Amniotic stem cell (primary cell): ENCODE results near the gene RABEP2.
A peak's percentile ranks its signal among the peaks of the same experiment; 100 is the strongest.
"Not testable (repeated sequence)": the region's sequence is repeated elsewhere in the genome, so short reads cannot be mapped to it uniquely, and the experiment has no call there.

ENCODE experiments used
- DNase-seq: peaks from one replicate; lab custom pipeline; 2025; lab: John Stamatoyannopoulos, UW

RABEP2 gene

GRCh38 chr16:28924762-28925385 is at the start of gene RABEP2:
RABEP2 (minus strand) TSS chr16:28925238; CDS start chr16:28925163, 75 bp downstream.
- DNase-seq: peak; percentile 74

GRCh38 chr16:28974437-28975157 is 49.6 kb upstream of the RABEP2 start, which contains the start of gene SPNS1:
SPNS1 (plus strand) TSS chr16:28974778; CDS start chr16:28975152, 374 bp downstream.
- peak; percentile 94 for DNase-seq

- peak; percentile 54 for DNase-seq
These were observed 49.0 kb upstream of the RABEP2 start for GRCh38 chr16:28974007-28974436.

GRCh38 chr16:28969696-28970095 is 44.7 kb upstream of the RABEP2 start:
- not testable (repeated sequence) for DNase-seq

- no peak for DNase-seq
These were observed 42.1 kb upstream of the RABEP2 start for GRCh38 chr16:28967156-28967555.

GRCh38 chr16:28964496-28964895 is 39.5 kb upstream of the RABEP2 start:
- DNase-seq: no peak

GRCh38 chr16:28964072-28964471 is 39.0 kb upstream of the RABEP2 start:
- DNase-seq: no peak

GRCh38 chr16:28958836-28959235 is 33.8 kb upstream of the RABEP2 start:
- no peak for DNase-seq

GRCh38 chr16:28958216-28958615 is 33.2 kb upstream of the RABEP2 start:
- no peak for DNase-seq

GRCh38 chr16:28951410-28951943 is 26.4 kb upstream of the RABEP2 start:
- DNase-seq: no peak

GRCh38 chr16:28950648-28951409 is 25.8 kb upstream of the RABEP2 start, which contains the start of gene NFATC2IP:
NFATC2IP (plus strand) TSS chr16:28950937; CDS start chr16:28951012, 75 bp downstream.
- peak; percentile 99 for DNase-seq

GRCh38 chr16:28946681-28947080 is 21.6 kb upstream of the RABEP2 start:
- no peak for DNase-seq

GRCh38 chr16:28943281-28943680 is 18.2 kb upstream of the RABEP2 start:
- no peak for DNase-seq

GRCh38 chr16:28939825-28940224 is 14.8 kb upstream of the RABEP2 start:
- DNase-seq: not testable (repeated sequence)

- no peak for DNase-seq
These were observed 13.7 kb upstream of the RABEP2 start for GRCh38 chr16:28938721-28939120.

- DNase-seq: no peak
These were observed 12.3 kb upstream of the RABEP2 start for GRCh38 chr16:28937222-28937876.

GRCh38 chr16:28936784-28937155 is 11.7 kb upstream of the RABEP2 start:
- no peak for DNase-seq

GRCh38 chr16:28935924-28936783 is 11.1 kb upstream of the RABEP2 start:
- no peak for DNase-seq

GRCh38 chr16:28935346-28935745 is 10.3 kb upstream of the RABEP2 start:
- no peak for DNase-seq

- DNase-seq: no peak
These were observed 8.1 kb upstream of the RABEP2 start for GRCh38 chr16:28933171-28933570.
